HepG2 (cell line): Measurements from ENCODE around the gene PARK7. TPM values are rescaled to one million over a fixed set of nuclear protein-coding genes. Genes with fewer than 3 reads are reported as not detected.

Experiments used
- BCL6 ChIP-seq: IDR thresholded peaks from 2 replicates; pipeline ENCODE4 v1.6.1; 2016; ENCODE audit warnings: missing genetic modification reagents, missing compliant biosample characterization
- EP300 ChIP-seq, 3 experiments: sonication (generic) in 1 of 3; formaldehyde crosslinking in 1 of 3; IDR thresholded peaks; 2 replicates each; pipeline versions ENCODE4 v1.5.1 to v1.6.1; 2011 to 2020; ENCODE audit warnings: low read depth in 2 of 3, low read length in 2 of 3, borderline replicate concordance in 1 of 3, improper control_type of control experiment in 1 of 3, mild to moderate bottlenecking in 1 of 3, missing genetic modification reagents in 1 of 3, moderate library complexity in 1 of 3
- FOXA1 ChIP-seq, 2 experiments: fragments of 450-650 bp in 1 of 2; sonication (generic) in 1 of 2; formaldehyde crosslinking in 1 of 2; IDR thresholded peaks; 2 replicates each; pipeline versions ENCODE4 v1.4.0 to v1.6.1; 2016 to 2020; ENCODE audit warnings: missing genetic modification reagents in 1 of 2
- FOXA3 ChIP-seq: IDR thresholded peaks from 2 replicates; pipeline ENCODE4 v1.6.1; 2016; ENCODE audit warnings: missing genetic modification reagents, missing compliant biosample characterization
- FOXK2 ChIP-seq: fragments of 450-650 bp; IDR thresholded peaks from 2 replicates; pipeline ENCODE4 v1.6.1; 2016
- NCOA2 ChIP-seq: sonication (generic); formaldehyde crosslinking; IDR thresholded peaks from 2 replicates; pipeline ENCODE4 v1.8.0; 2022; ENCODE audit warnings: inconsistent platforms
- NFE2L2 ChIP-seq: fragments of 150-350 bp; IDR thresholded peaks from 2 replicates; pipeline ENCODE4 v1.6.1; 2014; ENCODE audit warnings: low read length
- NONO ChIP-seq, 2 experiments: fragments of 450-650 bp in 1 of 2; sonication (generic) in 1 of 2; formaldehyde crosslinking in 1 of 2; IDR thresholded peaks in 1 of 2; conservative IDR thresholded peaks in 1 of 2; 2 replicates each; pipeline versions ENCODE4 v1.6.1 to v1.8.0; 2017 to 2022; ENCODE audit warnings: mild to moderate bottlenecking in 1 of 2, missing genetic modification reagents in 1 of 2, moderate library complexity in 1 of 2
- PLRG1 ChIP-seq: fragments of 450-650 bp; conservative IDR thresholded peaks from 2 replicates; pipeline ENCODE4 v1.6.1; 2016
- SALL1 ChIP-seq: sonication (generic); formaldehyde crosslinking; IDR thresholded peaks from 2 replicates; pipeline ENCODE4 v1.8.0; 2022; ENCODE audit warnings: mild to moderate bottlenecking, missing genetic modification reagents
- ZBTB38 ChIP-seq: sonication (generic); formaldehyde crosslinking; IDR thresholded peaks from 2 replicates; pipeline ENCODE4 v1.5.1; 2020; ENCODE audit warnings: mild to moderate bottlenecking, missing genetic modification reagents
- ZC3H13 ChIP-seq: sonication (generic); formaldehyde crosslinking; IDR thresholded peaks from 2 replicates; pipeline ENCODE4 v1.8.1; 2023; ENCODE audit warnings: mild to moderate bottlenecking, missing genetic modification reagents, moderate library complexity
- ZNF24 ChIP-seq: fragments of 450-650 bp; IDR thresholded peaks from 2 replicates; pipeline ENCODE4 v1.6.1; 2017; ENCODE audit warnings: antibody characterized with exemption, mild to moderate bottlenecking
- ZNF577 ChIP-seq: sonication (generic); formaldehyde crosslinking; IDR thresholded peaks from 2 replicates; pipeline ENCODE4 v1.4.0; 2020; ENCODE audit warnings: mild to moderate bottlenecking, low read depth, missing genetic modification reagents, borderline replicate concordance
- polyA plus RNA-seq, 8 experiments: library from polyadenylated mRNA; depleted of rRNA in 3 of 8; stranded (reverse) in 7 of 8; unstranded in 1 of 8; fragments of >200 nt; fragmentation: Illumina TruSeq in 4 of 8; extraction: Trizol in 4 of 8; gene quantifications; 2 replicates each; pipeline versions ENCODE4 v1.2.1 to v1.2.3, GENCODE V29; 2011 to 2016; ENCODE audit warnings: low read depth in 4 of 8, missing spikeins in 1 of 8, mixed read lengths in 1 of 8; ENCODE audit not compliant: insufficient read depth in 1 of 8
- total RNA-seq, 5 experiments: library from RNA; depleted of rRNA; stranded (reverse); fragments of >200 nt; fragmentation: Illumina TruSeq; extraction: Trizol; gene quantifications; 2 replicates each; pipeline ENCODE4 v1.2.3, GENCODE V29; 2016; ENCODE audit warnings: low read depth in 1 of 5
- TF ChIP-seq, protein P1 (sequence below): sonication (generic); formaldehyde crosslinking; IDR thresholded peaks from 2 replicates; pipeline ENCODE4 v1.4.0; 2020; ENCODE audit warnings: missing genetic modification reagents
- TF ChIP-seq, protein P2 (sequence below): sonication (generic); formaldehyde crosslinking; IDR thresholded peaks from 2 replicates; pipeline ENCODE4 v1.5.0; 2020; ENCODE audit warnings: missing genetic modification reagents
- TF ChIP-seq, protein P3 (sequence below): sonication (generic); formaldehyde crosslinking; IDR thresholded peaks from 2 replicates; pipeline ENCODE4 v1.4.0; 2020; ENCODE audit warnings: missing genetic modification reagents, mild to moderate bottlenecking, borderline replicate concordance
- TF ChIP-seq, protein P4 (sequence below): fragments of 450-650 bp; IDR thresholded peaks from 2 replicates; pipeline ENCODE4 v1.6.1; 2017; ENCODE audit warnings: mild to moderate bottlenecking

Gene PARK7
- total and polyA plus RNA-seq, 2 of the 13 experiments (the other 11 are each of a cell fraction or from before 2014, with no cell fraction given) = 212 to 296 TPM

DNA sequence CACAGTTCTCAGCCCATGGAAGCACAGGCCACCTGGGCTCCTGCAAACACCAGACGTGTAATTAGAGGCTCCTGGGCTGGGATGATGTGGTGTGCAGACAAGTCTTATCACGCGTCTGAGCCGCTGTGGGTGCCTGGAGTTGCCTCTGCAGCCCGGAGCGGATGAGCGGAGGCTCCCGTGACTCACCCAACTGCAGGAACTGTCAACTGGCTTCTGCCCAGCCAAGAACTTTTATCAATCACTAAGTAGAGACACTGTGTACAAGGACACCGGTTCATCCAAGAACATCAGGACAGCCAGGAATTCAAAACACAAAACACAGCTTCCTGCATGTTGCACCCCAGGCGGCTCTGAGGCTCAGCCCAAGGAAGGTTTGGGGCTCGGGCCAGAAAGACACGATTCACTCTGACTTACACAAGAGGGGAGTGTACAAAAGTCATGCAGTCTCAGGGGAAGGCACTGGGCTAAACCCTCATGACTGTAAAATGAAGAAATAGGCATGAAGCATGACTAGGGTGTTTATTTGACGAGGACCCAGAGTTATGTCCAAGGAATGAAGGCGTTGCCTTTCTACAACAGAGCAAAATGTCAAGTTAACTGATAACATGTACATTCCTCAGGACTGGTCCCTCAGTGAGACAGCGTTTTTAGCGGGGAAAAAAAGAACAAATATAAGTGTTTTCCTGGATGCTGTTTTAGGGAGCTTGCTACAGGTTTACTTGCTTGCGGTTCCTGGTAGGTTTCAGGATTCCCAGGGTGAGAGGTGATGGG, 43.5 kb downstream of the PARK7 start (continued):
- peak; percentile 11; the same call in 1 of the 2 replicates for TF ChIP-seq NFE2L2
- peak; percentile 23; the same call in 1 of the 2 replicates for TF ChIP-seq SALL1 (CRISPR knock-in tag)
- TF ChIP-seq FOXK2 = no peak
- TF ChIP-seq FOXA3 (CRISPR knock-in tag) = 0 out of 2 replicates have a peak, but pooled peaks have one; percentile 6
- TF ChIP-seq BCL6 (CRISPR knock-in tag) = peak; percentile 49; the same call in 1 of the 2 replicates
- TF ChIP-seq ZNF577 (CRISPR knock-in tag) = no peak
- TF ChIP-seq NCOA2 = peak; percentile 14; the same call in 1 of the 2 replicates
- no peak for TF ChIP-seq NONO (IDR thresholded peaks at IDR 0.05)
- 0 out of 2 replicates have a peak, but pooled peaks have one; percentile 53 for TF ChIP-seq NONO (CRISPR knock-in tag; conservative IDR thresholded peaks at IDR 0.05)
- TF ChIP-seq, protein P1, sequence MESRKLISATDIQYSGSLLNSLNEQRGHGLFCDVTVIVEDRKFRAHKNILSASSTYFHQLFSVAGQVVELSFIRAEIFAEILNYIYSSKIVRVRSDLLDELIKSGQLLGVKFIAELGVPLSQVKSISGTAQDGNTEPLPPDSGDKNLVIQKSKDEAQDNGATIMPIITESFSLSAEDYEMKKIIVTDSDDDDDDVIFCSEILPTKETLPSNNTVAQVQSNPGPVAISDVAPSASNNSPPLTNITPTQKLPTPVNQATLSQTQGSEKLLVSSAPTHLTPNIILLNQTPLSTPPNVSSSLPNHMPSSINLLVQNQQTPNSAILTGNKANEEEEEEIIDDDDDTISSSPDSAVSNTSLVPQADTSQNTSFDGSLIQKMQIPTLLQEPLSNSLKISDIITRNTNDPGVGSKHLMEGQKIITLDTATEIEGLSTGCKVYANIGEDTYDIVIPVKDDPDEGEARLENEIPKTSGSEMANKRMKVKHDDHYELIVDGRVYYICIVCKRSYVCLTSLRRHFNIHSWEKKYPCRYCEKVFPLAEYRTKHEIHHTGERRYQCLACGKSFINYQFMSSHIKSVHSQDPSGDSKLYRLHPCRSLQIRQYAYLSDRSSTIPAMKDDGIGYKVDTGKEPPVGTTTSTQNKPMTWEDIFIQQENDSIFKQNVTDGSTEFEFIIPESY (CRISPR knock-in tag) = peak; percentile 95
- peak; percentile 79 for TF ChIP-seq ZBTB38
- no peak for TF ChIP-seq FOXA1 (IDR thresholded peaks at IDR 0.05)
- 0 out of 2 replicates have a peak, but pooled peaks have one; percentile 21 for TF ChIP-seq FOXA1 (CRISPR knock-in tag; IDR thresholded peaks at IDR 0.05)
- no peak for TF ChIP-seq EP300 (IDR thresholded peaks at IDR 0.05; ENCODE audit: low read depth in 2 of 2, low read length in 2 of 2)
- TF ChIP-seq EP300 (CRISPR knock-in tag; IDR thresholded peaks at IDR 0.05; ENCODE audit: borderline replicate concordance) = peak; percentile 32; the same call in 1 of the 2 replicates
- 0 out of 2 replicates have a peak, but pooled peaks have one; percentile 28 for TF ChIP-seq ZNF24
- TF ChIP-seq PLRG1 = no peak
- TF ChIP-seq, protein P2, sequence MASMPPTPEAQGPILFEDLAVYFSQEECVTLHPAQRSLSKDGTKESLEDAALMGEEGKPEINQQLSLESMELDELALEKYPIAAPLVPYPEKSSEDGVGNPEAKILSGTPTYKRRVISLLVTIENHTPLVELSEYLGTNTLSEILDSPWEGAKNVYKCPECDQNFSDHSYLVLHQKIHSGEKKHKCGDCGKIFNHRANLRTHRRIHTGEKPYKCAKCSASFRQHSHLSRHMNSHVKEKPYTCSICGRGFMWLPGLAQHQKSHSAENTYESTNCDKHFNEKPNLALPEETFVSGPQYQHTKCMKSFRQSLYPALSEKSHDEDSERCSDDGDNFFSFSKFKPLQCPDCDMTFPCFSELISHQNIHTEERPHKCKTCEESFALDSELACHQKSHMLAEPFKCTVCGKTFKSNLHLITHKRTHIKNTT (CRISPR knock-in tag) = no peak
- peak; percentile 51 for TF ChIP-seq ZC3H13 (CRISPR knock-in tag)
- TF ChIP-seq, protein P3, sequence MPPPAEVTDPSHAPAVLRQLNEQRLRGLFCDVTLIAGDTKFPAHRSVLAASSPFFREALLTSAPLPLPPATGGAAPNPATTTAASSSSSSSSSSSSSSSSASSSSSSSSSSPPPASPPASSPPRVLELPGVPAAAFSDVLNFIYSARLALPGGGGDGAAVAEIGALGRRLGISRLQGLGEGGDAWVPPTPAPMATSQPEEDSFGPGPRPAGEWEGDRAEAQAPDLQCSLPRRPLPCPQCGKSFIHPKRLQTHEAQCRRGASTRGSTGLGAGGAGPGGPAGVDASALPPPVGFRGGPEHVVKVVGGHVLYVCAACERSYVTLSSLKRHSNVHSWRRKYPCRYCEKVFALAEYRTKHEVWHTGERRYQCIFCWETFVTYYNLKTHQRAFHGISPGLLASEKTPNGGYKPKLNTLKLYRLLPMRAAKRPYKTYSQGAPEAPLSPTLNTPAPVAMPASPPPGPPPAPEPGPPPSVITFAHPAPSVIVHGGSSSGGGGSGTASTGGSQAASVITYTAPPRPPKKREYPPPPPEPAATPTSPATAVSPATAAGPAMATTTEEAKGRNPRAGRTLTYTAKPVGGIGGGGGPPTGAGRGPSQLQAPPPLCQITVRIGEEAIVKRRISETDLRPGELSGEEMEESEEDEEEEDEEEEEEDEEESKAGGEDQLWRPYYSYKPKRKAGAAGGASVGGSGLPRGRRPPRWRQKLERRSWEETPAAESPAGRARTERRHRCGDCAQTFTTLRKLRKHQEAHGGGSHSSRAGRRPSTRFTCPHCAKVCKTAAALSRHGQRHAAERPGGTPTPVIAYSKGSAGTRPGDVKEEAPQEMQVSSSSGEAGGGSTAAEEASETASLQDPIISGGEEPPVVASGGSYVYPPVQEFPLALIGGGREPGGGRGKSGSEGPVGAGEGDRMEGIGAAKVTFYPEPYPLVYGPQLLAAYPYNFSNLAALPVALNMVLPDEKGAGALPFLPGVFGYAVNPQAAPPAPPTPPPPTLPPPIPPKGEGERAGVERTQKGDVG (CRISPR knock-in tag) = 0 out of 2 replicates have a peak, but pooled peaks have one; percentile 55
- TF ChIP-seq, protein P4, sequence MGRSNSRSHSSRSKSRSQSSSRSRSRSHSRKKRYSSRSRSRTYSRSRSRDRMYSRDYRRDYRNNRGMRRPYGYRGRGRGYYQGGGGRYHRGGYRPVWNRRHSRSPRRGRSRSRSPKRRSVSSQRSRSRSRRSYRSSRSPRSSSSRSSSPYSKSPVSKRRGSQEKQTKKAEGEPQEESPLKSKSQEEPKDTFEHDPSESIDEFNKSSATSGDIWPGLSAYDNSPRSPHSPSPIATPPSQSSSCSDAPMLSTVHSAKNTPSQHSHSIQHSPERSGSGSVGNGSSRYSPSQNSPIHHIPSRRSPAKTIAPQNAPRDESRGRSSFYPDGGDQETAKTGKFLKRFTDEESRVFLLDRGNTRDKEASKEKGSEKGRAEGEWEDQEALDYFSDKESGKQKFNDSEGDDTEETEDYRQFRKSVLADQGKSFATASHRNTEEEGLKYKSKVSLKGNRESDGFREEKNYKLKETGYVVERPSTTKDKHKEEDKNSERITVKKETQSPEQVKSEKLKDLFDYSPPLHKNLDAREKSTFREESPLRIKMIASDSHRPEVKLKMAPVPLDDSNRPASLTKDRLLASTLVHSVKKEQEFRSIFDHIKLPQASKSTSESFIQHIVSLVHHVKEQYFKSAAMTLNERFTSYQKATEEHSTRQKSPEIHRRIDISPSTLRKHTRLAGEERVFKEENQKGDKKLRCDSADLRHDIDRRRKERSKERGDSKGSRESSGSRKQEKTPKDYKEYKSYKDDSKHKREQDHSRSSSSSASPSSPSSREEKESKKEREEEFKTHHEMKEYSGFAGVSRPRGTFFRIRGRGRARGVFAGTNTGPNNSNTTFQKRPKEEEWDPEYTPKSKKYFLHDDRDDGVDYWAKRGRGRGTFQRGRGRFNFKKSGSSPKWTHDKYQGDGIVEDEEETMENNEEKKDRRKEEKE = no peak
